Suprapubic skin (tissue), 3 donors: ENCODE data around the gene CBFA2T2.

Experiments used
- EP300 ChIP-seq: sonication (generic); formaldehyde crosslinking; IDR thresholded peaks from one replicate; pipeline ENCODE4 v1.6.1; 2017; ENCODE audit warnings: antibody characterized with exemption
- POLR2A ChIP-seq, 2 donors: fragments of 450-650 bp; IDR thresholded peaks; one replicate each; pipeline ENCODE4 v1.6.1; 2017; ENCODE audit warnings: antibody characterized with exemption in 2 of 2, mild to moderate bottlenecking in 2 of 2, moderate library complexity in 2 of 2
- TF ChIP-seq, protein P1 (sequence below), 2 donors: fragments of 200-600 bp in 1 of 2; fragments of 450-650 bp in 1 of 2; sonication (generic) in 1 of 2; IDR thresholded peaks; one replicate each; pipeline ENCODE4 v1.5.1; 2016 to 2019; ENCODE audit warnings: antibody characterized with exemption in 2 of 2, mild to moderate bottlenecking in 1 of 2, moderate library complexity in 1 of 2

DNA sequence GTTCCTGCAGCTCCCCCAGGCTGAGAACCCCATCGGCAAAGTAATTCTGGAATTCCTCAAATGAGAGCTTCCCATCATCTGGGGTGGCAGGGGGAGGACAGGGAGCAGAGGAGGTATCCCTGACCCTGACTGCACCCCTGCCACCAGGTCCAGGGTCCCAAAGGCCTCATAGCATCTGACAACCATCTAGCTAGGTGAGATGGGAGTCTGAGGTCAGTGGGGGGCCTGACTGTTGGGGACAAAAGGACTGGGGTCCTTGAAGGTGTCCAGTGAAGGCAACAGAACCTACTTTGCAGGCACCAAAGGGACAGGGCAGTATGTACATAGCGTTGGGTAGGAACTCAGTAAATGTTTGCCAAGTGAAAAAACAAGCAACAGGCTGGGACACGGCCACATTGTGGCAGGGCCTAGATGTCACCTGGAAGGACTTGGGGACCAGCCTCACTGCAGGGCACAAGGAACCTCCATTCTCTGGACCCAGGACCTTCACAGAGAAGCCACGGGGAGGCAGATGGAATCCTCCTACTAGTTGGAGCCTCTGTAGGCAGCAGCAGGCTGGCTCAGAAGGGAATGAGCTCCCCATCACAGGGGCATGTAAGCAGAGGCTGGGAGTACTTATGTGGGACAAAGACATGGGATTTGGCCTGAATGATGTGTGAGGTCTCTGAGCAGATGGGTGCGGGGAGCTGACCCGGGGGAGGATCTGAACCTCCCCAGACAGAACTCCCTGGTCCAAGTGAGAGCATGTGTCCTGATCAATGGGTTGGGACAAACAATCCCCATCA, 181.0 kb downstream of the CBFA2T2 start:
- TF ChIP-seq, protein P1, sequence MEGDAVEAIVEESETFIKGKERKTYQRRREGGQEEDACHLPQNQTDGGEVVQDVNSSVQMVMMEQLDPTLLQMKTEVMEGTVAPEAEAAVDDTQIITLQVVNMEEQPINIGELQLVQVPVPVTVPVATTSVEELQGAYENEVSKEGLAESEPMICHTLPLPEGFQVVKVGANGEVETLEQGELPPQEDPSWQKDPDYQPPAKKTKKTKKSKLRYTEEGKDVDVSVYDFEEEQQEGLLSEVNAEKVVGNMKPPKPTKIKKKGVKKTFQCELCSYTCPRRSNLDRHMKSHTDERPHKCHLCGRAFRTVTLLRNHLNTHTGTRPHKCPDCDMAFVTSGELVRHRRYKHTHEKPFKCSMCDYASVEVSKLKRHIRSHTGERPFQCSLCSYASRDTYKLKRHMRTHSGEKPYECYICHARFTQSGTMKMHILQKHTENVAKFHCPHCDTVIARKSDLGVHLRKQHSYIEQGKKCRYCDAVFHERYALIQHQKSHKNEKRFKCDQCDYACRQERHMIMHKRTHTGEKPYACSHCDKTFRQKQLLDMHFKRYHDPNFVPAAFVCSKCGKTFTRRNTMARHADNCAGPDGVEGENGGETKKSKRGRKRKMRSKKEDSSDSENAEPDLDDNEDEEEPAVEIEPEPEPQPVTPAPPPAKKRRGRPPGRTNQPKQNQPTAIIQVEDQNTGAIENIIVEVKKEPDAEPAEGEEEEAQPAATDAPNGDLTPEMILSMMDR (IDR thresholded peaks at IDR 0.05), result no peak
- no peak for TF ChIP-seq EP300
- no peak for TF ChIP-seq POLR2A (IDR thresholded peaks at IDR 0.05)
